Dendritic cell treated with granulocyte-macrophage colony-stimulating factor and Interleukin-4, amounts not matched to agents 40 ng/mL and 50 ng/mL, for 4 days (primary cell): Measurements from ENCODE around the gene PTPRD.

Experiments used
- H3K27ac Mint-ChIP-seq: one replicate; pipeline ENCODE4 v1.8.0; 2022; ENCODE audit warnings: mild to moderate bottlenecking, mixed read lengths
- H3K27me3 Mint-ChIP-seq: one replicate; pipeline ENCODE4 v1.8.0; 2022; ENCODE audit warnings: mild to moderate bottlenecking, mixed read lengths
- H3K36me3 Mint-ChIP-seq: one replicate; pipeline ENCODE4 v1.8.0; 2022; ENCODE audit warnings: low read depth, mixed read lengths
- H3K4me1 Mint-ChIP-seq: one replicate; pipeline ENCODE4 v1.8.0; 2022; ENCODE audit warnings: low read depth, mixed read lengths
- H3K4me3 Mint-ChIP-seq: one replicate; pipeline ENCODE4 v1.8.0; 2022; ENCODE audit warnings: mild to moderate bottlenecking, moderate library complexity, mixed read lengths
- H3K9me3 Mint-ChIP-seq: one replicate; pipeline ENCODE4 v1.8.0; 2022; ENCODE audit warnings: mixed read lengths
- intact Hi-C: fragments of 100-400 bp; cut with micrococcal nuclease; formaldehyde crosslinking; loops from one replicate; pipeline ENCODE4 v1.15.0; 2022

Gene PTPRD

GRCh38 chr9:8815219-8815618, 1797.6 kb downstream of the PTPRD start:
- H3K36me3 Mint-ChIP-seq = no peaks in the 10 kb centered on the region
- no peaks in the 10 kb centered on the region for H3K9me3 Mint-ChIP-seq
- intact Hi-C loops = no loop called here
- H3K4me1 Mint-ChIP-seq = no peaks in the 10 kb centered on the region
- no peaks in the 10 kb centered on the region for H3K27me3 Mint-ChIP-seq
- H3K27ac Mint-ChIP-seq = no peak overlapping the region
- H3K4me3 Mint-ChIP-seq = no peak overlapping the region

- H3K4me1 Mint-ChIP-seq = no peaks in the 10 kb centered on the region
- no peaks in the 10 kb centered on the region for H3K36me3 Mint-ChIP-seq
- H3K4me3 Mint-ChIP-seq = no peak overlapping the region
- H3K27me3 Mint-ChIP-seq = no peaks in the 10 kb centered on the region
- H3K27ac Mint-ChIP-seq = no peak overlapping the region
- no peaks in the 10 kb centered on the region for H3K9me3 Mint-ChIP-seq
- intact Hi-C loops = no loop called here
Observed at GRCh38 chr9:8812888-8813287, 1799.9 kb downstream of the PTPRD start.

- intact Hi-C loops = no loop called here
- H3K36me3 Mint-ChIP-seq = no peaks in the 10 kb centered on the region
- H3K9me3 Mint-ChIP-seq = no peaks in the 10 kb centered on the region
- H3K27ac Mint-ChIP-seq = no peak overlapping the region
- no peaks in the 10 kb centered on the region for H3K27me3 Mint-ChIP-seq
- no peak overlapping the region for H3K4me3 Mint-ChIP-seq
- no peaks in the 10 kb centered on the region for H3K4me1 Mint-ChIP-seq
Observed at GRCh38 chr9:8809741-8810140, 1803.1 kb downstream of the PTPRD start.

GRCh38 chr9:8806150-8806549, 1806.7 kb downstream of the PTPRD start:
- Mint-ChIP-seq H3K9me3 (no peaks in the 10 kb centered on the region), H3K36me3 (no peaks in the 10 kb centered on the region), H3K4me1 (no peaks in the 10 kb centered on the region), H3K4me3 (no peak overlapping the region), H3K27ac (no peak overlapping the region), H3K27me3 (no peaks in the 10 kb centered on the region)
- intact Hi-C loops = no loop called here

- no peaks in the 10 kb centered on the region for H3K36me3 Mint-ChIP-seq
- no peaks in the 10 kb centered on the region for H3K9me3 Mint-ChIP-seq
- H3K27me3 Mint-ChIP-seq = no peaks in the 10 kb centered on the region
Observed at GRCh38 chr9:8804613-8805012, 1808.2 kb downstream of the PTPRD start.

GRCh38 chr9:8802242-8802641, 1810.6 kb downstream of the PTPRD start:
- H3K4me1 Mint-ChIP-seq = no peaks in the 10 kb centered on the region
- intact Hi-C loops = no loop called here
- H3K4me3 Mint-ChIP-seq = no peak overlapping the region
- no peak overlapping the region for H3K27ac Mint-ChIP-seq
- no peaks in the 10 kb centered on the region for H3K27me3 Mint-ChIP-seq
- H3K36me3 Mint-ChIP-seq = no peaks in the 10 kb centered on the region
- H3K9me3 Mint-ChIP-seq = no peaks in the 10 kb centered on the region

More at GRCh38 chr9:8804613-8805012, 1808.2 kb downstream of the PTPRD start:
- Mint-ChIP-seq H3K4me1 (no peaks in the 10 kb centered on the region), H3K4me3 (no peak overlapping the region), H3K27ac (no peak overlapping the region)
- intact Hi-C loops = no loop called here

- no peaks in the 10 kb centered on the region for H3K27me3 Mint-ChIP-seq
- H3K4me3 Mint-ChIP-seq = no peak overlapping the region
- no peaks in the 10 kb centered on the region for H3K4me1 Mint-ChIP-seq
- intact Hi-C loops = no loop called here
- no peaks in the 10 kb centered on the region for H3K36me3 Mint-ChIP-seq
- H3K9me3 Mint-ChIP-seq = no peaks in the 10 kb centered on the region
- no peak overlapping the region for H3K27ac Mint-ChIP-seq
Observed at GRCh38 chr9:8800196-8800595, 1812.6 kb downstream of the PTPRD start.

- H3K9me3 Mint-ChIP-seq = no peaks in the 10 kb centered on the region
Observed at GRCh38 chr9:8799615-8800014, 1813.2 kb downstream of the PTPRD start.

GRCh38 chr9:8799206-8799605, 1813.6 kb downstream of the PTPRD start:
- Mint-ChIP-seq H3K36me3 (no peaks in the 10 kb centered on the region), H3K27ac (no peak overlapping the region), H3K4me1 (no peaks in the 10 kb centered on the region), H3K27me3 (no peaks in the 10 kb centered on the region), H3K9me3 (no peaks in the 10 kb centered on the region), H3K4me3 (no peak overlapping the region)
- intact Hi-C loops = no loop called here

More at GRCh38 chr9:8799615-8800014, 1813.2 kb downstream of the PTPRD start:
- Mint-ChIP-seq H3K4me1 (no peaks in the 10 kb centered on the region), H3K27ac (no peak overlapping the region), H3K4me3 (no peak overlapping the region), H3K27me3 (no peaks in the 10 kb centered on the region), H3K36me3 (no peaks in the 10 kb centered on the region)
- intact Hi-C loops = no loop called here

- Mint-ChIP-seq H3K4me3 (no peak overlapping the region), H3K4me1 (no peaks in the 10 kb centered on the region), H3K9me3 (no peaks in the 10 kb centered on the region), H3K36me3 (no peaks in the 10 kb centered on the region), H3K27me3 (no peaks in the 10 kb centered on the region), H3K27ac (no peak overlapping the region)
- intact Hi-C loops = no loop called here
Observed at GRCh38 chr9:8784838-8785237, 1828.0 kb downstream of the PTPRD start.

- H3K4me3 Mint-ChIP-seq = no peak overlapping the region
- no peaks in the 10 kb centered on the region for H3K9me3 Mint-ChIP-seq
- no peaks in the 10 kb centered on the region for H3K36me3 Mint-ChIP-seq
- H3K4me1 Mint-ChIP-seq = no peaks in the 10 kb centered on the region
- H3K27me3 Mint-ChIP-seq = no peaks in the 10 kb centered on the region
- no peak overlapping the region for H3K27ac Mint-ChIP-seq
- intact Hi-C loops = no loop called here
Observed at GRCh38 chr9:8783941-8784340, 1828.9 kb downstream of the PTPRD start.

- H3K27ac Mint-ChIP-seq = no peak overlapping the region
- H3K4me3 Mint-ChIP-seq = no peak overlapping the region
- intact Hi-C loops = no loop called here
- H3K9me3 Mint-ChIP-seq = no peaks in the 10 kb centered on the region
- no peaks in the 10 kb centered on the region for H3K4me1 Mint-ChIP-seq
- no peaks in the 10 kb centered on the region for H3K36me3 Mint-ChIP-seq
- no peaks in the 10 kb centered on the region for H3K27me3 Mint-ChIP-seq
Observed at GRCh38 chr9:8782237-8782636, 1830.6 kb downstream of the PTPRD start.

GRCh38 chr9:8781458-8781857, 1831.3 kb downstream of the PTPRD start:
- Mint-ChIP-seq H3K9me3 (no peaks in the 10 kb centered on the region), H3K4me1 (no peaks in the 10 kb centered on the region), H3K27me3 (no peaks in the 10 kb centered on the region), H3K4me3 (no peak overlapping the region), H3K36me3 (no peaks in the 10 kb centered on the region), H3K27ac (no peak overlapping the region)
- intact Hi-C loops = no loop called here

- H3K27me3 Mint-ChIP-seq = no peaks in the 10 kb centered on the region
- H3K9me3 Mint-ChIP-seq = no peaks in the 10 kb centered on the region
- intact Hi-C loops = no loop called here
- no peaks in the 10 kb centered on the region for H3K4me1 Mint-ChIP-seq
- no peaks in the 10 kb centered on the region for H3K36me3 Mint-ChIP-seq
- no peak overlapping the region for H3K4me3 Mint-ChIP-seq
- no peak overlapping the region for H3K27ac Mint-ChIP-seq
Observed at GRCh38 chr9:8780386-8780785, 1832.4 kb downstream of the PTPRD start.

GRCh38 chr9:8779478-8779877, 1833.3 kb downstream of the PTPRD start:
- no peaks in the 10 kb centered on the region for H3K9me3 Mint-ChIP-seq
- H3K36me3 Mint-ChIP-seq = no peaks in the 10 kb centered on the region
- H3K27me3 Mint-ChIP-seq = no peaks in the 10 kb centered on the region
- no peaks in the 10 kb centered on the region for H3K4me1 Mint-ChIP-seq
- intact Hi-C loops = no loop called here
- H3K27ac Mint-ChIP-seq = no peak overlapping the region
- no peak overlapping the region for H3K4me3 Mint-ChIP-seq
